ENCODE data around the gene C10orf105. TPM values are rescaled to one million over a fixed set of nuclear protein-coding genes. Genes with fewer than 3 reads are reported as not detected.
A peak's percentile ranks its signal among the peaks of the same experiment; 100 is the strongest.

C10orf105 gene
- total RNA-seq, 1 donor, result under 0.01 TPM

- Histone ChIP-seq H3K79me2 (ENCODE audit: insufficient read depth, low read length) (no peaks in the 10 kb centered on the region), H3K4me3 (ENCODE audit: insufficient read depth, low read length) (no peak overlapping the region), H4K20me1 (ENCODE audit: insufficient read depth, low read length) (no peaks in the 10 kb centered on the region), H3K4me2 (ENCODE audit: insufficient read depth, low read length) (no peak overlapping the region), H2AFZ (ENCODE audit: low read length) (no peak overlapping the region), H3K27ac (ENCODE audit: low read depth, low read length) (no peak overlapping the region), H3K4me1 (ENCODE audit: insufficient read depth, low read length) (no peaks in the 10 kb centered on the region), H3K27me3 (ENCODE audit: insufficient read depth, low read length) (peaks cover 5% of the 10 kb centered on the region), H3K9me3 (ENCODE audit: low read depth, low read length) (no peaks in the 10 kb centered on the region), H3K36me3 (ENCODE audit: insufficient read depth, low read length) (no peaks in the 10 kb centered on the region)
- TF ChIP-seq, protein P1, sequence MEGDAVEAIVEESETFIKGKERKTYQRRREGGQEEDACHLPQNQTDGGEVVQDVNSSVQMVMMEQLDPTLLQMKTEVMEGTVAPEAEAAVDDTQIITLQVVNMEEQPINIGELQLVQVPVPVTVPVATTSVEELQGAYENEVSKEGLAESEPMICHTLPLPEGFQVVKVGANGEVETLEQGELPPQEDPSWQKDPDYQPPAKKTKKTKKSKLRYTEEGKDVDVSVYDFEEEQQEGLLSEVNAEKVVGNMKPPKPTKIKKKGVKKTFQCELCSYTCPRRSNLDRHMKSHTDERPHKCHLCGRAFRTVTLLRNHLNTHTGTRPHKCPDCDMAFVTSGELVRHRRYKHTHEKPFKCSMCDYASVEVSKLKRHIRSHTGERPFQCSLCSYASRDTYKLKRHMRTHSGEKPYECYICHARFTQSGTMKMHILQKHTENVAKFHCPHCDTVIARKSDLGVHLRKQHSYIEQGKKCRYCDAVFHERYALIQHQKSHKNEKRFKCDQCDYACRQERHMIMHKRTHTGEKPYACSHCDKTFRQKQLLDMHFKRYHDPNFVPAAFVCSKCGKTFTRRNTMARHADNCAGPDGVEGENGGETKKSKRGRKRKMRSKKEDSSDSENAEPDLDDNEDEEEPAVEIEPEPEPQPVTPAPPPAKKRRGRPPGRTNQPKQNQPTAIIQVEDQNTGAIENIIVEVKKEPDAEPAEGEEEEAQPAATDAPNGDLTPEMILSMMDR (IDR thresholded peaks at IDR 0.05; ENCODE audit: extremely low read depth, low read depth, low read length), result no peak
- no peak for DNase-seq (ENCODE audit: insufficient read length, low spot score, missing footprints)
Observed at GRCh38 chr10:71729161-71729636, 9.6 kb upstream of the C10orf105 start.

- no peaks in the 10 kb centered on the region for H4K20me1 ChIP-seq (ENCODE audit: insufficient read depth, low read length)
- H3K4me2 ChIP-seq (ENCODE audit: insufficient read depth, low read length), result no peak overlapping the region
- peak overlapping the region; percentile 4 for H2AFZ ChIP-seq (ENCODE audit: low read length)
- no peaks in the 10 kb centered on the region for H3K36me3 ChIP-seq (ENCODE audit: insufficient read depth, low read length)
- H3K79me2 ChIP-seq (ENCODE audit: insufficient read depth, low read length), result no peaks in the 10 kb centered on the region
- TF ChIP-seq, protein P1 (IDR thresholded peaks at IDR 0.05; ENCODE audit: extremely low read depth, low read depth, low read length), result no peak
- peak; percentile 89 for DNase-seq (ENCODE audit: insufficient read length, low spot score, missing footprints)
- H3K27me3 ChIP-seq (ENCODE audit: insufficient read depth, low read length), result peaks cover 4% of the 10 kb centered on the region
- H3K9me3 ChIP-seq (ENCODE audit: low read depth, low read length), result no peaks in the 10 kb centered on the region
- H3K27ac ChIP-seq (ENCODE audit: low read depth, low read length), result no peak overlapping the region
- no peak overlapping the region for H3K4me3 ChIP-seq (ENCODE audit: insufficient read depth, low read length)
- no peaks in the 10 kb centered on the region for H3K4me1 ChIP-seq (ENCODE audit: insufficient read depth, low read length)
Observed at GRCh38 chr10:71727738-71728737, 8.5 kb upstream of the C10orf105 start.

- TF ChIP-seq, protein P1 (IDR thresholded peaks at IDR 0.05; ENCODE audit: extremely low read depth, low read depth, low read length), result no peak
- no peaks in the 10 kb centered on the region for H3K4me1 ChIP-seq (ENCODE audit: insufficient read depth, low read length)
- H3K4me2 ChIP-seq (ENCODE audit: insufficient read depth, low read length), result no peak overlapping the region
- no peak overlapping the region for H2AFZ ChIP-seq (ENCODE audit: low read length)
- no peaks in the 10 kb centered on the region for H3K27me3 ChIP-seq (ENCODE audit: insufficient read depth, low read length)
- no peaks in the 10 kb centered on the region for H4K20me1 ChIP-seq (ENCODE audit: insufficient read depth, low read length)
- no peaks in the 10 kb centered on the region for H3K79me2 ChIP-seq (ENCODE audit: insufficient read depth, low read length)
- H3K9me3 ChIP-seq (ENCODE audit: low read depth, low read length), result no peaks in the 10 kb centered on the region
- H3K27ac ChIP-seq (ENCODE audit: low read depth, low read length), result no peak overlapping the region
- H3K36me3 ChIP-seq (ENCODE audit: insufficient read depth, low read length), result no peaks in the 10 kb centered on the region
- DNase-seq (ENCODE audit: insufficient read length, low spot score, missing footprints), result no peak
- no peak overlapping the region for H3K4me3 ChIP-seq (ENCODE audit: insufficient read depth, low read length)
Observed at GRCh38 chr10:71727105-71727737, 7.6 kb upstream of the C10orf105 start.

All from osteoblast (primary cell).